Epithelial cell of proximal tubule (primary cell): ENCODE results near the gene APBA3. TPM values are rescaled to one million over a fixed set of nuclear protein-coding genes. Genes with fewer than 3 reads are reported as not detected.
"Not testable (repeated sequence)": the region's sequence is repeated elsewhere in the genome, so short reads cannot be mapped to it uniquely, and the experiment has no call there.

ENCODE experiments used
- DNase-seq: peaks from one replicate; pipeline ENCODE4 v3.0.0-alpha.2; 2011; ENCODE audit warnings: low read depth
- H3K4me3 ChIP-seq: 2 replicates; pipeline ENCODE4 v1.5.1; 2011; ENCODE audit warnings: low read depth, mild to moderate bottlenecking, low read length
- total RNA-seq: library from RNA; depleted of rRNA; stranded (reverse); fragments of >200 nt; gene quantifications from 2 replicates; pipeline ENCODE4 v1.2.3, GENCODE V29; 2015
- TF ChIP-seq, protein P1 (sequence below): conservative IDR thresholded peaks from 2 replicates; pipeline ENCODE4 v1.5.1; 2012; ENCODE audit warnings: low read depth, mild to moderate bottlenecking, low read length

Gene APBA3
- total RNA-seq, 1 donor from 2014 or later, result 25.8 TPM

GRCh38 chr19:3769494-3769893, 8.0 kb upstream of the APBA3 start:
- TF ChIP-seq, protein P1, sequence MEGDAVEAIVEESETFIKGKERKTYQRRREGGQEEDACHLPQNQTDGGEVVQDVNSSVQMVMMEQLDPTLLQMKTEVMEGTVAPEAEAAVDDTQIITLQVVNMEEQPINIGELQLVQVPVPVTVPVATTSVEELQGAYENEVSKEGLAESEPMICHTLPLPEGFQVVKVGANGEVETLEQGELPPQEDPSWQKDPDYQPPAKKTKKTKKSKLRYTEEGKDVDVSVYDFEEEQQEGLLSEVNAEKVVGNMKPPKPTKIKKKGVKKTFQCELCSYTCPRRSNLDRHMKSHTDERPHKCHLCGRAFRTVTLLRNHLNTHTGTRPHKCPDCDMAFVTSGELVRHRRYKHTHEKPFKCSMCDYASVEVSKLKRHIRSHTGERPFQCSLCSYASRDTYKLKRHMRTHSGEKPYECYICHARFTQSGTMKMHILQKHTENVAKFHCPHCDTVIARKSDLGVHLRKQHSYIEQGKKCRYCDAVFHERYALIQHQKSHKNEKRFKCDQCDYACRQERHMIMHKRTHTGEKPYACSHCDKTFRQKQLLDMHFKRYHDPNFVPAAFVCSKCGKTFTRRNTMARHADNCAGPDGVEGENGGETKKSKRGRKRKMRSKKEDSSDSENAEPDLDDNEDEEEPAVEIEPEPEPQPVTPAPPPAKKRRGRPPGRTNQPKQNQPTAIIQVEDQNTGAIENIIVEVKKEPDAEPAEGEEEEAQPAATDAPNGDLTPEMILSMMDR, result no peak
- H3K4me3 ChIP-seq, result no peak overlapping the region
- DNase-seq, result no peak

DNA sequence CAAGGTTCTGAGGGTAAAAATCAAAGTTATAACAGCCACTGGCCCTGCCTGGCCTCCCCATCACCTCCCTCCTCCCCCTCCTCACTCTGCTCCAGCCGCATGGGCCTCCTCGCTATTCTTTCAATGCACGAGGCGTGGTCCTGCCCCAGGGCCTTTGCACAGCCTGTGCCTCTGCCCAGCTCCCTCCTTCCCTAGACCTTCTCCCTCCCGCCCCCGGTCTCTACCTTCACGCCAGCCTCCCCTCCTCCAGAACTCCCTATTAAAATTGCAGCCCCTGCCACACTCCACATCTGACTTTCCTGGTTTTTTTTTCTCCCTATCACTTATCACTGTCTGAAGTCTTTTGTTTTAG, 7.2 kb upstream of the APBA3 start:
- no peak for DNase-seq
- H3K4me3 ChIP-seq, result no peak overlapping the region
- TF ChIP-seq, protein P1, result no peak

GRCh38 chr19:3768015-3768747, 6.7 kb upstream of the APBA3 start:
- DNase-seq, result no peak
- TF ChIP-seq, protein P1, result no peak
- no peak overlapping the region for H3K4me3 ChIP-seq

GRCh38 chr19:3767050-3767449, 5.6 kb upstream of the APBA3 start:
- TF ChIP-seq, protein P1, result no peak
- DNase-seq, result no peak
- H3K4me3 ChIP-seq, result no peak overlapping the region

- DNase-seq, result no peak
- TF ChIP-seq, protein P1, result no peak
- no peak overlapping the region for H3K4me3 ChIP-seq
These were observed 5.0 kb upstream of the APBA3 start for GRCh38 chr19:3766520-3766919.

GRCh38 chr19:3765757-3766156, 4.3 kb upstream of the APBA3 start:
- H3K4me3 ChIP-seq, DNase-seq: not testable (repeated sequence)

DNA sequence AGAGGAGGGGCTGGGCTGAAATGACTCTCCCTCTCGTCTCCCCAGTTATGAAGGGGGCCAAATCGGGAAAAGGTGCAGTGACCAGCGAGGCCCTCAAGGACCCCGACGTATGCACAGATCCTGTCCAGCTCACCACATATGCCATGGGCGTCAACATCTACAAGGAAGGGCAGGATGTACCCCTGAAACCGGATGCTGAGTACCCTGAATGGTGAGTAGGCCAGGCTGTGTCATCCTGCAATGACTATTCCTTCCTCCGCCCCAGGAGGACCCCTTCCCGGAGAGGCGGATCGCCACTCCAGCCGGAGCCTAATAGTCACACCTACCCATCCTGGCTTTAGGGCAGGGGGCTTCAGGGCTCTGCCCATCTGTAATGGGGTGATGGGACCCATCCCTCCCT, 3.6 kb upstream of the APBA3 start:
- no peak for DNase-seq
- H3K4me3 ChIP-seq, result no peak overlapping the region
- TF ChIP-seq, protein P1, result no peak
